GM23248 (cell line): ENCODE results near the gene CLOCK. TPM values are rescaled to one million over a fixed set of nuclear protein-coding genes. Genes with fewer than 3 reads are reported as not detected.

Experiments used
- DNase-seq: peaks from one replicate; pipeline ENCODE4 v3.0.0-alpha.2; 2015
- H2AFZ ChIP-seq: fragments of 200-600 bp; sonication (generic); 2 replicates; pipeline ENCODE4 v1.6.1; 2016; ENCODE audit warnings: antibody characterized with exemption
- H3F3A ChIP-seq: fragments of 200-600 bp; sonication (generic); 2 replicates; pipeline ENCODE4 v1.6.1; 2016; ENCODE audit warnings: mild to moderate bottlenecking, antibody characterized with exemption, mixed run types; ENCODE audit not compliant: insufficient read depth
- H3K27ac ChIP-seq: fragments of 200-600 bp; sonication (generic); 2 replicates; pipeline ENCODE4 v1.5.1; 2016; ENCODE audit warnings: mild to moderate bottlenecking
- H3K27me3 ChIP-seq: fragments of 200-600 bp; sonication (generic); replicated peaks from 2 replicates; pipeline ENCODE4 v1.6.1; 2016; ENCODE audit warnings: mild to moderate bottlenecking; ENCODE audit not compliant: insufficient read depth
- H3K36me3 ChIP-seq: fragments of 200-600 bp; sonication (generic); 2 replicates; pipeline ENCODE4 v1.6.1; 2016; ENCODE audit warnings: low read depth, mild to moderate bottlenecking
- H3K4me1 ChIP-seq: fragments of 200-600 bp; sonication (generic); 2 replicates; pipeline ENCODE4 v1.6.1; 2016; ENCODE audit warnings: mild to moderate bottlenecking; ENCODE audit not compliant: insufficient read depth
- H3K4me2 ChIP-seq: fragments of 200-600 bp; sonication (generic); one replicate; pipeline ENCODE4 v1.6.1; 2016; ENCODE audit warnings: mild to moderate bottlenecking; ENCODE audit not compliant: unreplicated experiment
- H3K4me3 ChIP-seq: fragments of 200-600 bp; sonication (generic); 2 replicates; pipeline ENCODE4 v1.5.1; 2016; ENCODE audit warnings: mild to moderate bottlenecking
- H3K79me2 ChIP-seq: fragments of 200-600 bp; sonication (generic); 2 replicates; pipeline ENCODE4 v1.6.1; 2016; ENCODE audit warnings: mild to moderate bottlenecking; ENCODE audit not compliant: insufficient read depth
- H3K9ac ChIP-seq: fragments of 200-600 bp; sonication (generic); 2 replicates; pipeline ENCODE4 v1.6.1; 2016; ENCODE audit warnings: mild to moderate bottlenecking
- H3K9me2 ChIP-seq: fragments of 200-600 bp; sonication (generic); 2 replicates; pipeline ENCODE4 v1.6.1; 2016; ENCODE audit warnings: mixed run types, mild to moderate bottlenecking, moderate library complexity; ENCODE audit not compliant: insufficient read depth
- H3K9me3 ChIP-seq: fragments of 200-600 bp; sonication (generic); one replicate; pipeline ENCODE4 v1.6.1; 2017; ENCODE audit warnings: low read depth
- H4K20me1 ChIP-seq: fragments of 200-600 bp; sonication (generic); 2 replicates; pipeline ENCODE4 v1.6.0; 2016; ENCODE audit not compliant: insufficient read depth
- EZH2 ChIP-seq: fragments of 200-600 bp; sonication (generic); IDR thresholded peaks from 2 replicates; pipeline ENCODE4 v1.6.1; 2018; ENCODE audit warnings: antibody characterized with exemption, mild to moderate bottlenecking; ENCODE audit not compliant: insufficient read depth, poor library complexity, severe bottlenecking
- EZH2phosphoT487 ChIP-seq: fragments of 200-600 bp; sonication (generic); IDR thresholded peaks from 2 replicates; pipeline ENCODE4 v1.6.1; 2018; ENCODE audit warnings: antibody characterized with exemption, moderate library complexity, mild to moderate bottlenecking, low read depth; ENCODE audit not compliant: insufficient read depth
- WGBS, 2 experiments: methylation state at CpG; one replicate each; pipeline ENCODE4 v1.1.6; 2015 to 2017; ENCODE audit warnings: low lambda C conversion rate in 2 of 2, low coverage in 1 of 2; ENCODE audit errors: missing lambda C conversion rate in 2 of 2; 5-methylcytosine and 5-hydroxymethylcytosine counted together
- in situ Hi-C: fragments of 300-500 bp; cut with MboI; formaldehyde crosslinking; loops from 2 replicates; pipeline ENCODE4 v1.15.0; 2020
- polyA plus RNA-seq: library from polyadenylated mRNA; unstranded; fragments of >200 nt; fragmentation: Nextera tagmentation; extraction: Ambion mirVana; gene quantifications from 2 replicates; pipeline ENCODE4 v1.2.1, GENCODE V29; 2016
- small RNA-seq: library from RNA; depleted of rRNA; stranded (forward); fragments of <200 nt; gene quantifications from one replicate; pipeline ENCODE3, GENCODE V24; 2014; ENCODE audit warnings: low read depth, low replicate concordance
- total RNA-seq: library from RNA; depleted of rRNA; stranded (reverse); fragments of >200 nt; shearing (Covaris generic); gene quantifications from 2 replicates; pipeline ENCODE4 v1.2.3, GENCODE V29; 2014; rRNA removed

Gene CLOCK
- total and polyA plus RNA-seq, 2 experiments from 2014 or later: 16.5 to 28.0 TPM

- H4K20me1 ChIP-seq: no peaks in the 10 kb centered on the region
- no peaks in the 10 kb centered on the region for H3K36me3 ChIP-seq
- H3K4me2 ChIP-seq: no peak overlapping the region
- in situ Hi-C loops: no loop called here
- 85% methylated on average over 13 of the region's 13 CpGs for WGBS, 2 experiments
- no peaks in the 10 kb centered on the region for H3K79me2 ChIP-seq
- H3K9me3 ChIP-seq: no peaks in the 10 kb centered on the region
- H3K4me3 ChIP-seq: no peak overlapping the region
- no peak overlapping the region for H3K9ac ChIP-seq
- no peaks in the 10 kb centered on the region for H3F3A ChIP-seq
- no peaks in the 10 kb centered on the region for H3K9me2 ChIP-seq
- no peak for DNase-seq
- H3K4me1 ChIP-seq: no peaks in the 10 kb centered on the region
- H2AFZ ChIP-seq: no peak overlapping the region
- TF ChIP-seq EZH2phosphoT487 (no peak), EZH2 (no peak)
- no peaks in the 10 kb centered on the region for H3K27me3 ChIP-seq
- H3K27ac ChIP-seq: no peak overlapping the region
These were observed 167.9 kb downstream of the CLOCK start for GRCh38 chr4:55378617-55379467.

Small RNAs within 50 kb of the gene (small RNA-seq; reads per million reads assigned to genes)
- gene RF00019: not detected

Other genes starting within 250 kb of the CLOCK start
- 16.4 and 20.6 TPM in 2 replicates for gene SRD5A3, start 200.7 kb downstream of the CLOCK start, total RNA-seq
- 54.2 and 57.9 TPM in 2 replicates for gene SRD5A3, start 200.7 kb downstream of the CLOCK start, polyA plus RNA-seq
- gene TMEM165, start 151.0 kb downstream of the CLOCK start, total RNA-seq: 217 and 271 TPM in 2 replicates
- gene TMEM165, start 151.0 kb downstream of the CLOCK start, polyA plus RNA-seq: 188 and 193 TPM in 2 replicates
- gene PDCL2, start 45.3 kb upstream of the CLOCK start, total RNA-seq: not detected in 2 replicates
- not detected in 2 replicates for gene PDCL2, start 45.3 kb upstream of the CLOCK start, polyA plus RNA-seq
- gene NMU, start 89.4 kb upstream of the CLOCK start, total RNA-seq: not detected in 2 replicates
- gene NMU, start 89.4 kb upstream of the CLOCK start, polyA plus RNA-seq: 0.61 TPM in 1 of 2 replicates, not detected in the other